ENCODE data around the gene GINS1.

The GINS1 gene

DNA sequence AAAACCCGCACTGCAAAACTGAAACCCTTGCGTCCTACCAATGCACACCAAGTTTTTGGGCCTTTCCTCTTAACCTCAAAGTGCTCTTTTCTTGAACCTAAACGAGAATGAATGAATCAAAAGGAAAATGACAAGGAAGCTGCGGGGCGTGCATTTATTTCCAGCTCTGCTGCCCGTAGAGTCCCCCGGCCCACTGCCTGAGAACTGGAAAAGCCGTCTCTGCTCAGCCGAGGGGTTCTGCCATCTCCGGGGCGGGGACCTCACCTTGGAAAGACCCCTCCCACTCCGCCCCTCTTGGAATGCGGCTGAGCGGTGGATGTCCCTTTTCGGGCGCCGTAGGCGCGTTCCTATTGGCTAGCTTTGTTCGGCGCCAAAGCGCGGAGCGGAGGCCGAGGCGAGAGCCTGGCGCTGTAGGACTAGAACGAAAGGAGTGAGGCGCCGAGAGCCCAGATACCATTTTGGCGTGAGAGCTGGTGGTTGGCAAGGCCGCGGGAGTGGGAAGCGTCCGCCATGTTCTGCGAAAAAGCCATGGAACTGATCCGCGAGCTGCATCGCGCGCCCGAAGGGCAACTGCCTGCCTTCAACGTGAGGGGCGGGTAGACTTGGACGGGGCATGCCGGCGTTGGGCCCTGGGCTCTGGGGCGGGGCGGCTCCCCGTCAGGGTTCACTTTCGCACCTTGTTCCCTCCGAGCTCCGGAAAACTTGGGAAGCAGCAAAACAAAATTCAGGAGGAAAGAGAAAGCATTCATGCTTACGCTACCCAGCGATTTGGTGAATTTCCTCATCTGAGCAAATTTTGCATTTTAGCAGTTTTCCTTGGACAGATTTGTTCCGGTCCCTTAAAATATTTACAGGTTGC, at the start of gene GINS1:
TSS of gene GINS1 (plus strand) at position 363 of the 859 bp plus-strand sequence. CDS start at position 511, 148 bp downstream.
- DNase-seq, result peak; percentile 7 to 86 (median 70)

DNA sequence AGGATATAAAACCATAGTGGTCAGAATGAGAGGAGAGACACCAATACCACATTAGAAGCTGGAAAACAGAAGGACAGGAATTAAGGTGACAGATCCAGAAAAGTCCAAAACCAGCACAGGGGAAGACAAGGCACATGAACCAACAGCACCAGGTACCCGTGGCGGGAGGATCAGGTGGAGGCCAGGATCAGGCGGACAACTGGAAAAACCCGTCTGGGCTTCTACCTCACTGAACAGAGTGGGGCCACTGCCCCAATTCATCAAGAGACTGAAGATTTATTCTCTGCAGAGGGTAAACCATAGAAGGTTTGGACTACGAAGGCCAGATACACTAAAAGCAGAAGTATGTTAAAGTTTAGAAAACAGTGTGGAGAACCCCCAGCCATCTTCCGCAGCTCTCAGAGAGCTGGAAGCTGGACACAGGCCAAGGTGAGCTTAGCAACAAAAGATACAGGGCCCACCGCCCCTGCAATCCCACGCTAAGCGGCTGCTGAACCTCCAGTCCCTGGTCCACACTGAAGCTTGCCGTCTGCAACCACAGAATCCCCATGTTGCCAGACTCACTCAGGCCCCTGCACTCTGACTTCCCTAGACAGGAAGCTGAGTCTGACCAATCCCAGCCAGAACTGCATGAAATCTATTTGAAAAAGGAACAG, 46.7 kb upstream of the GINS1 start:
- no peak for DNase-seq

DNA sequence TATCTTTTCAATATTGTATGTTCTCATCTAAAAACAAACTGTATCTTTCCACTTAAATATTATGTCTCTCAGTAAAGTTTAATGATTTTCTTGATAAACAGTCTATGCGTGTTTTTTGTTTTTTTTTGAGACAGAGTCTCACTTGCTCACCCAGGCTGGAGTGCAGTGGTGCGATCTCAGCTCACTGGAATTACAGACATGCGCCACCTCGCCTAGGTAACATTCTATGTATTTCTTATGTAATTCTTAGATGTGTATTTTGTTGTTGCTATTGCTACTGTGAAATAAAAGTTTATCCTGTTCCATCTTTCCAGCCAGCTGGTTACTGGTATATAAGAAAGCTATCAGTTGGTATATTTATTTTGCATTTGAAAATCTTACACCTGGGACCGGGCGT, 46.2 kb upstream of the GINS1 start:
- DNase-seq, result no peak

DNA sequence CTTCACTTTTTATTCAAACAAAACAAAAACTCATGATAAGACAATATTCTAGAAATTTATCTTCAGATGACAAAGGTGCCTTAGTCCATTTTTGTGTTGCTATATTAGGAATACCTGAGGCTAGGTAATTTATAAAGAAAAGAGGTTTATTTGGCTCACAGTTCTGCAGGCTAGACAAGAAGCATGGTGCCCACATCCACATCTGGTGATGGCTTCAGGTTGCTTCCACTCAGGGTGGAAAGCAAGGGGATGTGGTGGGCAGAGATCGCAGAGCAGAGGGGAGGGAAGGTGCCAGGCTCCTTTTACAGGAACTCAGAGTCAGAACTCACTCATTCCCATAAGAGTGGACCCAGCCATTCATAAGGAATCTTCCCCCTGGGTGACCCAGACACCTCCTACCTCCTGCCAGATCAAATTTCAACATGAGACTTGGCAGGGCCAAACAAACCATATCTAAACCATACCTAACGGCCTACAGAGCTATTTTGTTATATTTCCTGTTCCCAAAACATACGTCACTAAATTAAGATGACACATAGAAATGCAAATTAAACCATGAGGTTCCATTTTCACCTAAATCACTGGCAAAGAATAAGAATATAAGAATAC, 43.2 kb upstream of the GINS1 start:
- no peak for DNase-seq

DNA sequence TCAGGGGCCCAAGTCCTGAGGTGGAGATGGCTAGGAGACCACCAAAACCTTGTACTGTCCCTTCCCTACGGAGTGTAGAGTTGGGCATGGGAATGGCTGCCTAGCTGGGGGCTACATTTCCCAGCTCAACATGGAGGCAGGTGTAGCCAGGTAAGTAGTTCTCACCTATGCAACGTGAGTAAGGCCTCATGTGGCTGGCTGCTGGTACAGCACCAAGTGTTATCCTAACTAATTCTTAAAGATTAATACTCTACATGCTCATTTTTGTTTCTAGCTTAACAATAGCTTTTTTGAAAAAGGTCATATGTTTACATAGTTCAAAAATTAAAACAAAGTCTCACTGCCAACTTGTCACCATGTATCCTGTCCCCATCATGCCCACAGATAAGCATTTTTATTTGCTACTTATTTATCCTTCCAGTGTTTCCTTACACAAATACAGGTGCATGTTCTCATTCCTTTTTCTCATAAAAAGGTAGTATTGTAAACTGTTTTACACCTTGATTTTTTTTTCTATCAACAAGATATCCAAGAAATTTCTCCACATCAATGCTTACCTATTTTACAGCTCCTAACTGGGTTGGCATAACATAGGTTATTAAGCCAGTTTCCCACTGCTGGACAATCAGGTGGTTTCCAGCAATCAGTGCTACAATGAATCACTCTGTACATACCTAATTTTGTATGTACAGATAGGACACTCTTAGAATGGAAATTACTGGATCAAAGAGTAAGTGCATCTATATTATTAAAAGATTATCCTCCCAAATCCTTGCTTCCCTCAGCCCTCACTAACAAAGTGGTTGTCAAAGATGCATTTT, 42.4 kb upstream of the GINS1 start:
- DNase-seq, result no peak

DNA sequence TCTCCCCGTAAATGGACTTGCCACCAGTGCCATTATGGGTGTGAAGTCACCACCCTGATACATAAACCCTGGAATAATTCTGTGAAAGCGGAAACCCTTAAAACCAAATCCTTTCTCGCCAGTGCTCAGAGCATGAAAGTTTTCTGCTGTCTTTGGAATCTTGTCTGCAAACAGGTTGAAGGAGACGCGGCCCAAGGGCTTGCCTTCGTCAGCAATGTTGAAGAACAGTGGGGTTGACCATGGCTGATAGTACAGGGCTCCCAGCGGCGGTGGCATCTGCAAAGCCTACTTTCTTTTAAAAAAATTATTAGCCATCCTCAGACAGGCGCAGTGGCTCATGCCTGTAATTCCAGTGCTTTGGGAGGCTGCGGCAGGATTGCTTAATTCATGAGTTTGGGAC, 38.9 kb upstream of the GINS1 start:
- no peak for DNase-seq

DNA sequence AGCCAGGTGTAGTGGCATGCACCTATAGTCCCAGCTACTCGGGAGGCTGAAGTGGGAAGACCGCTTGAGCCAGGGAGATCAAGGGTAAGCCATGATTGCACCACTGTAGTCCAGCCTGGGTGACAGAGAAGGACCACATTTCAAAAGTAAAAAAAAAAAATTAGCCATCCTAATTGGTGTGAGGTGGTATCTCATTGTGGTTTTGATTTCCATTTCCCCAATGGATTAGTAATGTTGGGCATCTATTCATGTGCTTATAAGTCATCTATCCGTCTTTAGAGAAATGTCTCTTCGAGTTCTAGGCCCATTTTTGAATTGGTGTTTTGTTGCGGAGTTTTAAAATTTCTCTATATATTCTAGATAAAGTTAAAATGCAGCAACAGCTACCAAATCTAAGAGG, 38.5 kb upstream of the GINS1 start:
- no peak for DNase-seq

DNA sequence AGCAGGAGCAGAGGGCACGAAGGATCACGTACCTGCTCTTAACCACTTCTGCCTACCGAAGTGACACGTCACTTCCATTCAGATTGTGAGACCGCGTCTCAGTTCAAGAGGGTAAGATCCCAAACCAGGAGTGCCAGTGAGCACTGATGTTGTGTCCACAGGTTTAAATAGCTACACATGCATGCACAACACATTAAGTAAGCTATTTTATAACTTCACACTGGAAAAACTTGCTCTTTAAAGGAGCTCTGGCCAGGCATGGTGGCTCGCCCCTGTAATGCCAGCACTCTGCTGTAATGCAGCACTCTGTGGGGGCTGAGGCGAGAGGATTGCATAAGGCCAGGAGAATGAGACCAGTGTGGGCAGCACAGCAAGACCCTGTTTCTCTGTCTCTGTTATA, 37.9 kb upstream of the GINS1 start:
- DNase-seq, result no peak

DNA sequence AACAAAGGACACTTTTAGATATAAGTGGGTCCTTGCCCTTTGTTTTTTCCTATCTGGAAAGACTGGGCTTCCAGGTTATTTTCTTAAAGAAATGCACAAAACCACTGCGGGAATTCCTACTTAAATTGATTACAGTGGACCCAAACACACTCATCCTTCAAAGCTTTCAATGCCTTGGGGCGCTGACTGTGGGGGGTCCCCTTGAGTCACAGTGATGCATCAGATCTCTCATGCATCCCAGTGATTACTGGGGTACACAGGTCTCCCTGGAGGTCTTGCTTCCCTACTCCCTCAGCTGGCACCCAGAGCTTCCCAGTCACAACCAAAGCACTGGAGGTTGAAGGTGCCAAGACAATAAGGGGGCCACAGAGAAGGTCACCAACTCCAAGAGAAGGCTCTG, 37.5 kb upstream of the GINS1 start:
- DNase-seq, result no peak

DNA sequence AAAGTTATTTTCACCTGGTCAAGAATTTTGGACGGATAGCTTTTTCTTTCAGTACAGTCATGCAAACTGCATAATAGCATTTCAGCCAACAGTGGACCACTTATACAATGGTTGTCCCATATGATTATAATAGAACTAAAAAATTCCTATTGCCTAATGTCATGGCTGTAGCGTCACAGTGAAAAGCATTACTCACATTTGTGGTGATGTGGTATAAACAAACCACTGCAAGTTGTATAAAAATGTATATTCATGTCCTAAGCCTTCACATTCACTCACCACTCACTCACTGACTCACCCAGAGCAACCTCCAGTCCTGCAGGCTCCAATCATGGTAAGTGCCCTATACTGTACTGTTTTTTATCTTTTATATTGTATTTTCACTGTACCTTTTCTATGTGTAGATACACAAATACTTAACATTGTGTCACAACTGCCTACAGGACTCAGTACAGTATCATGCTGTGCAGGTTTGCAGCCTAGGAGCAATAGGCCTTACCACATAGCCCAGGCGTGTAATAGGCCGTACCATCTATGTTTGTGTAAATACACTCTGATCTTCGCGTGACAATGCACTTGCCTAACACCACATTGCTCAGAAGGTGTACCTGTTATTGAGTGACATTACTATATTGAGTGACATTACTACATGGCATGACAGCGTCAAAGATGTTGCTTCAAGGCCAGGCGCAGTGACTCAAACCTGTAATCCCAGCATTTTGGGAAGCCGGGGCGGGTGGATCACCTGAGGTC, 34.7 kb upstream of the GINS1 start:
- no peak for DNase-seq

DNA sequence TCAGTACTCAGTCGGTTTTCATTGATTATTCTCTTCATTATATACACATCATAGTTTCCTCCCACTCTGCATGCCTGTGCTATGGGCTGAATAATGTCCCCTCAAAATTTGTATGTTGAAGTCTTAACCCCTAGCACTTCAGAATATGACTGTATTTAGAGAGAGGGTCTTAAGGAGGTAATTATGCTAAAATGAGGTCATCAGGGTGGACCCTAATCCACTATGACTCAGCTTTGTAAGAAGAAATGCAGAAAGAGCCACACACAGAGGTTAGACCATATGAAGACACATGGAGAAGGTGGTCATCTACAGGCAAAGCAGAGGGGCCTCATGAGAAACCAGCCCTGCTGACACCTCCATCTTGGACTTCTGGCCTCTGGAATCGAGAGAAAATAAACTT, 32.6 kb upstream of the GINS1 start:
- no peak for DNase-seq

DNA sequence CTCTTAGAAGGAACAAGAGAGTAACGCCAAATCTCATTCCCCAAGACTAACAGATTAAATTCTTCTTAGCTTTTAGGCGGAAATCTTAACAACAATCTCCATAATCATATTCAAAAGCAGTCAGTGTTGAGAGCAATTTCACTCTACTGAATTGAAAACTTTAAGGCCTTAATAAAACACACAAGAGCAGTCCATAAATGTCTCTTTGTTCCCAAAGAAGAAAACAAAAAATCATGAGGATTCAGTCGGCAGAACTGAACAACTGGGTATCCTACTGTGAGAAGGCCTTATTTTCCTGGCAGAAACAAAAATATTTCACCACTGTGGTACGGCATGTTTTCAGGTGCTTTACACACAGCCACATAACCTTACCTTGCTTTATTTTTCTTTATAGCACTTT, 31.2 kb upstream of the GINS1 start:
- no peak for DNase-seq

DNA sequence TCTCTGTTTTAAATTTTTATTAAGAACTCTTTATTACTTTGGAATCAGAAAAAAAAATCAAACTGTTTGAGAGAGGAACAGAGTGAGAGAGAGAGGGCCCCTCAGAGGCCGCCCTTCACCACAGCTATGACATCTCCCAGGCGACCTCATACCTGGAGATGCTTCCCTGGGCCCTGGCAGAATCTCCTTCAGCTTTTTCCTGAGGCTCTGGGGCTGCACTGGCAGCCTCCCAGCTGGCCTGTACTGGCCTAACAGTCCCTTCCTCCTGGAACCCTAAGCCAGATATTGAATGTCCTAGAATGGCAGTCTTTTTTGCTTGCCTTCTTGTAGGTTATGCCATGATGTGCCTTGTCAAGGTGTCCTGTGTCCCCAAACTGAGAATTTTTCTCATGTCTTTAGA, 30.6 kb upstream of the GINS1 start:
- DNase-seq, result peak in 1 of 14 donors; percentile 53

DNA sequence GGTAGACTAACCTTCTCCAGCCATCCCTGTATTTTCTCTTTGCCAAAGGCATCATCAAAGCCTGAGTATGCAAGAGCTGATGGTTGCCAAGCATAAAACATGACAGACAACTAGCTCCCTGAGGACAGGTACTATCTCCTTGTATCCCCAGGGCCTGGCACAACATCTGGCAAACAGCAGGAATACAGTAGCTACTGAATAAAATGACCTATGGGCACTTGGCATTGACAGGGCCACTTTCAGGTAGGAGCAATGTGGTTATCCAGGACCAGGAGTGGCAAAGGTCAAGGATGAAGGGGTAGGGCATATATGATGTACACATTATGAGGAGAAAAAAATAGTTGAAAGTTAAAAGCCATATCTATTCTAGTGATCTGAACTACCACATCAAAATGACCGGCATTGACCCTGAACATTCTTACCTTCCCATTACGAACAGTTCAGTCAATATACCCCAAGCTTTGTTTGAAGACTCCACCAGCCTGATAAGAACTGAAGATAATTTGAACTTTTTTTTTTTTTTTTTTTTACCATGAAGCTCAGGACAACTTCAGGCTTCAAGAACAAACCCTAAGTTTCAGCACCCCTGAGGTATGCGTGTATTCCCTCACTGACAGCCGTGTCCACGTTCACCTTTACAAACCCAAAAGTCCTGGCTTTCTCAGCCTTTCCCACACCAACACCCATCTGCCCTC, 29.1 kb upstream of the GINS1 start:
- no peak for DNase-seq

DNA sequence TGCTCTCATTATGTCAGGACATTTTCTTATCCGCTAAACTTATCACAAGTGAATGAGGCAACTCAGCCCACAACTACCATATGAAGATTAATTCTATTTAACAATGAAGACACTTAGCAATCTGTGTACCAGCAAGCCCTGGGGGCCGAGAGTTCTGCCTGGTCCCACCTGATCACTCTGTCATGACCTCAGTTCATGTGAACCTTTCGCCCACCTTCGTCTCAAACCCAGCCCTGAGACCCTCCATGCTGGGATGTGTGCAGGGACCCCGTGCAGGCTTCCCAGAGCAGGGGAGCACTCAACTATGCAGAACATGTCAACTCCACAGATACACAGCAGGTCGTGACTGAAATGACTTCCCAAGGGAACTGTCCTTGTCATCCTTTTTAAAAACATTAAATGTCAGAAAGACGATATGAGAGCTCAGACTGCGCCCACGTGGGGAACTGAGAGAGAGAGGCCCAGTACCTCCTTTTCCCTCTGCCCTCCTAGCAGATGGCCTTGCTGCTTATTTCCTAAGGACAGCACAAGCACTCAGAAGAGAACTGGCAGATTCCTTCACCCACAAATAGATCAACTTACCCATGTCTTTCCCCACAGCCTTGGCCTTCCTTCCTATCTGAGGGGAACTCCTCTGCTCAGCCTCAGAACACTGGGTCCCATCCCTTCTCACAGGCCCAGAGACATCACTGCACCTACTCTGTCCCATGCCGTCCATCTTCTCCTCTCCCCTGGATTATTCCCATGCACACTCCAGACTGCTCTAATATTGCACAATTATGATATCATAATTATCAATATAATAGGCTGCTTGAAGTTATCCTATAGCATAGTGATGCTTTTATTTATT, 28.4 kb upstream of the GINS1 start:
- no peak for DNase-seq

DNA sequence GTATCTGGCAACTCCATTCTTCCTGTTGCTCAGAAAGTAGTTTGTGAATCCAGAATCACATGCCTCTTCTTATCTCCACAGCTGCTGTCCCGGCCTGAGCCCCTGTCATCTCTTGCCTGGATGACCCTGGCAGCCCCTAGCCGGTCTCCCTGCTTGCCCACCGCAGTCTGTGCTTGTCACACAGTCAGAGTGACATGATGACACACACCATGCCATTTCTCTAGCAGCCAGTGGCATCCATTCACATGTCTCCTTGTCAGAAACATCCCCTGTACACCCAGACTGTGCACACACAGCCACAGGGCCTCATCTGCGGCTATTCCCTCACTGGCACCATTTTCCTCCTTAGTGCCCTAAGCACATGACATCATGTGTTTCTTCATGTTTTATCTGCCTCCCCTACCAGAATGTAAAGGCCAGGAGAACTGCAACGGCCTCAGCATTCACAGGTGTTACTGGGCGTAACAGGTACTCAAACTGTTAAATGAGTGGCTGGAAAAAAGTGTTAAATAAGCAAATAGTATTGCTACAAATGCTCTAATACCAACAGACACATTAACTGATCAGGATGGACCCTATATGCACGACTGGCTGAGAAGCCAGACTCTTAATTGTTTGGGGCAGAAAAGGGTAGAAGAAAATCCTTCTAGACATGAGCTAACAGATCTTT, 26.4 kb upstream of the GINS1 start:
- no peak for DNase-seq

DNA sequence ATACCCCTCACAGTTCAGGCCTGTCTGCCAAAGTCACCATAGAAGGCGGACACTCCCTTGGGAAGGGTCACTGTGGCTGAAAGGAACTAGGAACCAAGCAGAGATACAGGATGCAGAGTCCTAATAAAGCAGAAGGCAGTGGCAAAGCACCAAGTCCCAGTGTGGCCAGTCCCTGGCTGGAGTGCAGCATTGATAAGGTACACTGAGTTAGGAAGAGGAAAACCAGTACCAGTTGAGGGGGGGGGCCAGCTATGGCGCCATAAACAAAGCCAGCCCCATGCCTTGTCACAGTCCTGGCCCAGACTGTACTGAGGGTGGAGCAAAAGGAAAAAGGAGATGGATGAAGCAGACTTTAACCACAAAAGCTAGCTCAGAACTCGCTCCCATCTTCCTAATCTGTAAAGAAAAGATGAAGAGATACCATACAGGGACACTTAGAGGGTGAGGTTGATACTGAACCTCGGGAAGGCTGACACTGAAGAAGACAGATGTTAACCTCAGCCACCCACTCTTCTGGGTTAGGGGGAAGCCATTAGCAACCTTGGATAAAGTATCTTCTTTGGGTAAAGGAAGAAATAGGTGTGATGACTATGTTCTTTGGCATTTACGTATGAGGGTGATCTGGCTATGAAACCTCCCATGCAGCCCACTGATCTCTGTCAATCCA, 24.6 kb upstream of the GINS1 start:
- no peak for DNase-seq

DNA sequence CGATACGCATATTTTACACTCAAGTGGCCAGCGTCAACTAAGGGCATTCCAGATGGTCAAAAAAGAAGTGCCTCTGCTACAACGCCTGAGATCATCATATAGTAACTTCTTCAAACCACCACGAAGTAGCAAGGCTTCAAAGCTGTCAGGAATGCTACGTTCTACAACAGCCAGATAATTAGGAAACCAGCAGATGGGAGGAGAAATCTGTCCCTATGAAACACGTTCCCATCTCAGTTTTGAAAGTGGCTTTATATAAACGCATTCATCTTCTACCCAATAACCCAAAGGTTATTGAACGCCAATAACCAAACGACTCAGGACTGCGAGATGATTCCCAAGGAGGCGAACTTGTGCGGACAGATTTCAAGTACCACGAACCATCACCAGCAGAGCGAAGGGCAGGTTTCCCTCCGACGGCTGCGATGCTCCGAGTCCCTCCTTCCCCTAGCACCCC, 18.0 kb upstream of the GINS1 start:
- peak in 1 of 14 donors; percentile 52 for DNase-seq

Data from C1 segment of cervical spinal cord (tissue), 14 donors.